Measurements from ENCODE around the gene CWC25. TPM values are rescaled to one million over a fixed set of nuclear protein-coding genes. Genes with fewer than 3 reads are reported as not detected.

The CWC25 gene
- total RNA-seq, 1 experiment from 2014 or later = 17.3 TPM

- TF ChIP-seq, protein P1, sequence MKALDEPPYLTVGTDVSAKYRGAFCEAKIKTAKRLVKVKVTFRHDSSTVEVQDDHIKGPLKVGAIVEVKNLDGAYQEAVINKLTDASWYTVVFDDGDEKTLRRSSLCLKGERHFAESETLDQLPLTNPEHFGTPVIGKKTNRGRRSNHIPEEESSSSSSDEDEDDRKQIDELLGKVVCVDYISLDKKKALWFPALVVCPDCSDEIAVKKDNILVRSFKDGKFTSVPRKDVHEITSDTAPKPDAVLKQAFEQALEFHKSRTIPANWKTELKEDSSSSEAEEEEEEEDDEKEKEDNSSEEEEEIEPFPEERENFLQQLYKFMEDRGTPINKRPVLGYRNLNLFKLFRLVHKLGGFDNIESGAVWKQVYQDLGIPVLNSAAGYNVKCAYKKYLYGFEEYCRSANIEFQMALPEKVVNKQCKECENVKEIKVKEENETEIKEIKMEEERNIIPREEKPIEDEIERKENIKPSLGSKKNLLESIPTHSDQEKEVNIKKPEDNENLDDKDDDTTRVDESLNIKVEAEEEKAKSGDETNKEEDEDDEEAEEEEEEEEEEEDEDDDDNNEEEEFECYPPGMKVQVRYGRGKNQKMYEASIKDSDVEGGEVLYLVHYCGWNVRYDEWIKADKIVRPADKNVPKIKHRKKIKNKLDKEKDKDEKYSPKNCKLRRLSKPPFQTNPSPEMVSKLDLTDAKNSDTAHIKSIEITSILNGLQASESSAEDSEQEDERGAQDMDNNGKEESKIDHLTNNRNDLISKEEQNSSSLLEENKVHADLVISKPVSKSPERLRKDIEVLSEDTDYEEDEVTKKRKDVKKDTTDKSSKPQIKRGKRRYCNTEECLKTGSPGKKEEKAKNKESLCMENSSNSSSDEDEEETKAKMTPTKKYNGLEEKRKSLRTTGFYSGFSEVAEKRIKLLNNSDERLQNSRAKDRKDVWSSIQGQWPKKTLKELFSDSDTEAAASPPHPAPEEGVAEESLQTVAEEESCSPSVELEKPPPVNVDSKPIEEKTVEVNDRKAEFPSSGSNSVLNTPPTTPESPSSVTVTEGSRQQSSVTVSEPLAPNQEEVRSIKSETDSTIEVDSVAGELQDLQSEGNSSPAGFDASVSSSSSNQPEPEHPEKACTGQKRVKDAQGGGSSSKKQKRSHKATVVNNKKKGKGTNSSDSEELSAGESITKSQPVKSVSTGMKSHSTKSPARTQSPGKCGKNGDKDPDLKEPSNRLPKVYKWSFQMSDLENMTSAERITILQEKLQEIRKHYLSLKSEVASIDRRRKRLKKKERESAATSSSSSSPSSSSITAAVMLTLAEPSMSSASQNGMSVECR (CRISPR knock-in tag; IDR thresholded peaks at IDR 0.05; ENCODE audit: borderline replicate concordance) = peak; percentile 57; the same call in 1 of the 2 replicates
- TF ChIP-seq ZSCAN18 (CRISPR knock-in tag; IDR thresholded peaks at IDR 0.05) (no peak), TEAD4 (CRISPR knock-in tag; IDR thresholded peaks at IDR 0.05) (no peak), FOXK1 (CRISPR knock-in tag; IDR thresholded peaks at IDR 0.05) (no peak; the same call in 1 of the 2 replicates), GRHL2 (CRISPR knock-in tag; IDR thresholded peaks at IDR 0.05; ENCODE audit: insufficient replicate concordance, severe bottlenecking) (no peak), RORB (CRISPR knock-in tag; IDR thresholded peaks at IDR 0.05) (no peak), ZNF121 (CRISPR knock-in tag; IDR thresholded peaks at IDR 0.05) (no peak), HMGA2 (CRISPR knock-in tag; IDR thresholded peaks at IDR 0.05) (no peak), ZNF532 (CRISPR knock-in tag; IDR thresholded peaks at IDR 0.05; ENCODE audit: borderline replicate concordance) (no peak; the same call in 1 of the 2 replicates), CBFB (CRISPR knock-in tag; IDR thresholded peaks at IDR 0.05; ENCODE audit: low read depth) (no peak), ATF2 (CRISPR knock-in tag; IDR thresholded peaks at IDR 0.05; ENCODE audit: borderline replicate concordance, low read depth) (no peak; the same call in 1 of the 2 replicates), ESRRA (CRISPR knock-in tag; IDR thresholded peaks at IDR 0.05; ENCODE audit: borderline replicate concordance) (no peak), IRF2 (CRISPR knock-in tag; IDR thresholded peaks at IDR 0.05; ENCODE audit: borderline replicate concordance, low read depth) (no peak), SP1 (CRISPR knock-in tag; conservative IDR thresholded peaks at IDR 0.05) (peak; percentile 97), NR3C1 (CRISPR knock-in tag; conservative IDR thresholded peaks at IDR 0.05; ENCODE audit: low read depth) (no peak), TCF7 (CRISPR knock-in tag; IDR thresholded peaks at IDR 0.05; ENCODE audit: low read depth) (no peak), ZNF425 (CRISPR knock-in tag; conservative IDR thresholded peaks at IDR 0.05) (no peak), ZNF219 (CRISPR knock-in tag; IDR thresholded peaks at IDR 0.05; ENCODE audit: borderline replicate concordance) (0 out of 2 replicates have a peak, but pooled peaks have one; percentile 61)
- TF ChIP-seq, protein P2, sequence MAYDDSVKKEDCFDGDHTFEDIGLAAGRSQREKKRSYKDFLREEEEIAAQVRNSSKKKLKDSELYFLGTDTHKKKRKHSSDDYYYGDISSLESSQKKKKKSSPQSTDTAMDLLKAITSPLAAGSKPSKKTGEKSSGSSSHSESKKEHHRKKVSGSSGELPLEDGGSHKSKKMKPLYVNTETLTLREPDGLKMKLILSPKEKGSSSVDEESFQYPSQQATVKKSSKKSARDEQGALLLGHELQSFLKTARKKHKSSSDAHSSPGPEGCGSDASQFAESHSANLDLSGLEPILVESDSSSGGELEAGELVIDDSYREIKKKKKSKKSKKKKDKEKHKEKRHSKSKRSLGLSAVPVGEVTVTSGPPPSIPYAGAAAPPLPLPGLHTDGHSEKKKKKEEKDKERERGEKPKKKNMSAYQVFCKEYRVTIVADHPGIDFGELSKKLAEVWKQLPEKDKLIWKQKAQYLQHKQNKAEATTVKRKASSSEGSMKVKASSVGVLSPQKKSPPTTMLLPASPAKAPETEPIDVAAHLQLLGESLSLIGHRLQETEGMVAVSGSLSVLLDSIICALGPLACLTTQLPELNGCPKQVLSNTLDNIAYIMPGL (CRISPR knock-in tag; IDR thresholded peaks at IDR 0.05) = peak; percentile 81; the same call in 1 of the 2 replicates
- TF ChIP-seq, protein P3, sequence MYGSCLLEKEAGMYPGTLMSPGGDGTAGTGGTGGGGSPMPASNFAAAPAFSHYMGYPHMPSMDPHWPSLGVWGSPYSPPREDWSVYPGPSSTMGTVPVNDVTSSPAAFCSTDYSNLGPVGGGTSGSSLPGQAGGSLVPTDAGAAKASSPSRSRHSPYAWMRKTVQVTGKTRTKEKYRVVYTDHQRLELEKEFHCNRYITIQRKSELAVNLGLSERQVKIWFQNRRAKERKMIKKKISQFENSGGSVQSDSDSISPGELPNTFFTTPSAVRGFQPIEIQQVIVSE (CRISPR knock-in tag; IDR thresholded peaks at IDR 0.05; ENCODE audit: borderline replicate concordance) = no peak
These were observed 28.4 kb upstream of the CWC25 start, which contains the start of gene RPL23 (continued) for GRCh38 chr17:38853292-38854219.

All from WTC11 (cell line).